Stimulated activated naive CD8-positive, alpha-beta T cell treated with anti-CD3 and anti-CD28 coated beads, Interleukin-15, Interleukin-2, amounts not matched to agents 100 ng/mL and 50 ng/mL, for 24 hours (primary cell): ENCODE data around the gene ZRANB3.
"Not testable (repeated sequence)": the region's sequence is repeated elsewhere in the genome, so short reads cannot be mapped to it uniquely, and the experiment has no call there.

Experiments used
- H3K27ac Mint-ChIP-seq: one replicate; pipeline ENCODE4 v1.8.0; 2021; ENCODE audit warnings: mild to moderate bottlenecking, mixed read lengths
- H3K27me3 Mint-ChIP-seq: one replicate; pipeline ENCODE4 v1.8.0; 2021; ENCODE audit warnings: mixed read lengths
- H3K36me3 Mint-ChIP-seq: one replicate; pipeline ENCODE4 v1.8.0; 2021; ENCODE audit warnings: low read depth, mixed read lengths
- H3K4me1 Mint-ChIP-seq: one replicate; pipeline ENCODE4 v1.8.0; 2021; ENCODE audit warnings: low read depth, mixed read lengths
- H3K4me3 Mint-ChIP-seq: one replicate; pipeline ENCODE4 v1.8.0; 2021; ENCODE audit warnings: mild to moderate bottlenecking, mixed read lengths
- H3K9me3 Mint-ChIP-seq: one replicate; pipeline ENCODE4 v1.8.0; 2021; ENCODE audit warnings: mixed read lengths

Gene ZRANB3

DNA sequence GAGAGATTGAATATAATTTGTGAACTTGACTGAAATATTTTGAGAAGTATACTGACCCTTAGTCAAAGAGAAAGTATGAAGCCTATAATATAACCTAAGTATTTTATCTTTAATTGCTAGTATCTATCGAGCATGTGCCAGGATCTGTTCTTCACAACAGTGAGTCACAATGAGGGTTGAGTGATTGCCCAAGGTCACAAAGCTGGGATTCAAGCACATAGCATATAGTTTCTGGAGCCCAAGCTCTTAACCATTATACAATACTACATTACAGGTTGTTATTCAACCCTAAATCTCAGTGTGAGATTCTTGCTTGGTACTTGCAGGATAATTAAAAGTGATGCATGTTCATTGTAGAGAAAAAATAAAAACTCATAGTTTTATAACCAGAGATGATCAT, 381.8 kb downstream of the ZRANB3 start:
- no peak overlapping the region for H3K4me3 Mint-ChIP-seq
- H3K27me3 Mint-ChIP-seq, result no peaks in the 10 kb centered on the region
- peaks cover 22% of the 10 kb centered on the region for H3K4me1 Mint-ChIP-seq
- no peak overlapping the region for H3K27ac Mint-ChIP-seq
- H3K36me3 Mint-ChIP-seq, result peaks cover 53% of the 10 kb centered on the region
- no peaks in the 10 kb centered on the region for H3K9me3 Mint-ChIP-seq

DNA sequence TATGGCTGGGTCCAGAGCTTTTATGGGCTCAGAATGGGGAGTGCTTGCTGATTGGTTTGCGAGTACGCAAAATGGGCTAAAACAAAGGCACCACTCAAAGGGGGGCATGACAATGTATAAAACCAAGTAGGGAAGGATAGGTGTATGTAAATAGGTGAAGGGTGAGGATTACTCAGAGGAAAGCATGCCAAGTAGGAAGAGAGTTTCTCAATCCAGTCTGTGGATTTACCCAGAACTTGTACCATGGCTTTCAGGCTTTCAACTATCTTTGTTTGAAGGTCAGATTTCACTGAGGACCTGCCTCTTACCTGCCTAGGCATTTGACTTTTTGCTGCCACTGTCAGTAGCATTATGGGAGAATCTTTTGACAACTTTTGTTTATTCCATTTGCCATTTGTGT, 386.7 kb downstream of the ZRANB3 start:
- Mint-ChIP-seq H3K36me3 (peaks cover 66% of the 10 kb centered on the region), H3K27me3 (no peaks in the 10 kb centered on the region), H3K27ac (peak overlapping the region; percentile 37)

GRCh38 chr2:135142323-135142722, 388.7 kb downstream of the ZRANB3 start:
- peaks cover 14% of the 10 kb centered on the region for H3K9me3 Mint-ChIP-seq
- H3K4me1 Mint-ChIP-seq, result no peaks in the 10 kb centered on the region
- peaks cover 74% of the 10 kb centered on the region for H3K36me3 Mint-ChIP-seq
- H3K27me3 Mint-ChIP-seq, result no peaks in the 10 kb centered on the region
- no peak overlapping the region for H3K4me3 Mint-ChIP-seq
- H3K27ac Mint-ChIP-seq, result no peak overlapping the region

More for the DNA sequence above, 386.7 kb downstream of the ZRANB3 start:
- Mint-ChIP-seq H3K9me3 (peaks cover 14% of the 10 kb centered on the region), H3K4me1 (no peaks in the 10 kb centered on the region), H3K4me3 (no peak overlapping the region)

GRCh38 chr2:135140606-135141005, 390.4 kb downstream of the ZRANB3 start:
- Mint-ChIP-seq H3K36me3 (peaks cover 82% of the 10 kb centered on the region), H3K27me3 (no peaks in the 10 kb centered on the region), H3K27ac (no peak overlapping the region), H3K4me1 (no peaks in the 10 kb centered on the region), H3K9me3 (peaks cover 14% of the 10 kb centered on the region), H3K4me3 (no peak overlapping the region)

- peaks cover 66% of the 10 kb centered on the region for H3K36me3 Mint-ChIP-seq
- H3K4me1 Mint-ChIP-seq, result peaks cover 8% of the 10 kb centered on the region
- H3K9me3 Mint-ChIP-seq, result no peaks in the 10 kb centered on the region
- H3K27me3 Mint-ChIP-seq, result no peaks in the 10 kb centered on the region
- no peak overlapping the region for H3K4me3 Mint-ChIP-seq
- H3K27ac Mint-ChIP-seq, result no peak overlapping the region
These were observed 398.7 kb downstream of the ZRANB3 start for GRCh38 chr2:135132314-135132713.

GRCh38 chr2:135130751-135131150, 400.3 kb downstream of the ZRANB3 start:
- no peaks in the 10 kb centered on the region for H3K9me3 Mint-ChIP-seq
- no peak overlapping the region for H3K4me3 Mint-ChIP-seq
- H3K27me3 Mint-ChIP-seq, result no peaks in the 10 kb centered on the region
- H3K4me1 Mint-ChIP-seq, result peaks cover 8% of the 10 kb centered on the region
- H3K36me3 Mint-ChIP-seq, result peaks cover 63% of the 10 kb centered on the region
- no peak overlapping the region for H3K27ac Mint-ChIP-seq

DNA sequence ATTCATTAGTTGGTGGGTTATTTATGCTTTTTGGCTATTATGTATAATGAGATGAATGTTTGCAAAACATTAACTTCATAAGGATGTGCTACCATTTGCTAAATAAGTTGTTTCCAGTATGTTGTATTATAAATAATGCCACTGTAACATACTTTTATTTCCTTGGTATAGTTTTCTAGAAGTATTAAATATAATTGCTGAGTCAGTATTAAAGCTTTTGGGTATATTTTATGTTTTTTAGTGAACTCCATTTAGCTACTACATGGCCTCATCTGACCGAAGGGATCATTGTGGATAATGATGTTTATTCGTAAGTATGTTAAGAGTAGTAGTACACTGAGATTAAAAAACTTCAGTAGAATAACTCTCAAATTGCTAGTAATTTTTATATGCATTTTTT, 405.1 kb downstream of the ZRANB3 start:
- Mint-ChIP-seq H3K36me3 (peaks cover 59% of the 10 kb centered on the region), H3K27ac (no peak overlapping the region), H3K27me3 (no peaks in the 10 kb centered on the region), H3K9me3 (no peaks in the 10 kb centered on the region), H3K4me1 (peaks cover 3% of the 10 kb centered on the region), H3K4me3 (no peak overlapping the region)

- Mint-ChIP-seq H3K36me3 (peaks cover 61% of the 10 kb centered on the region), H3K9me3 (no peaks in the 10 kb centered on the region), H3K4me1 (peaks cover 3% of the 10 kb centered on the region), H3K4me3 (no peak overlapping the region), H3K27me3 (no peaks in the 10 kb centered on the region), H3K27ac (peak overlapping the region; percentile 52)
These were observed 405.8 kb downstream of the ZRANB3 start for GRCh38 chr2:135124924-135125886.

GRCh38 chr2:135121658-135122039, 409.4 kb downstream of the ZRANB3 start:
- H3K27me3 Mint-ChIP-seq, H3K4me1 Mint-ChIP-seq, H3K9me3 Mint-ChIP-seq, H3K4me3 Mint-ChIP-seq, H3K27ac Mint-ChIP-seq: not testable (repeated sequence)
- H3K36me3 Mint-ChIP-seq, result peaks cover 50% of the 10 kb centered on the region

- no peak overlapping the region for H3K27ac Mint-ChIP-seq
- H3K36me3 Mint-ChIP-seq, result peaks cover 47% of the 10 kb centered on the region
- H3K4me1 Mint-ChIP-seq, result peaks cover 7% of the 10 kb centered on the region
- H3K27me3 Mint-ChIP-seq, result no peaks in the 10 kb centered on the region
- H3K9me3 Mint-ChIP-seq, result no peaks in the 10 kb centered on the region
- no peak overlapping the region for H3K4me3 Mint-ChIP-seq
These were observed 409.9 kb downstream of the ZRANB3 start for GRCh38 chr2:135121016-135121657.

DNA sequence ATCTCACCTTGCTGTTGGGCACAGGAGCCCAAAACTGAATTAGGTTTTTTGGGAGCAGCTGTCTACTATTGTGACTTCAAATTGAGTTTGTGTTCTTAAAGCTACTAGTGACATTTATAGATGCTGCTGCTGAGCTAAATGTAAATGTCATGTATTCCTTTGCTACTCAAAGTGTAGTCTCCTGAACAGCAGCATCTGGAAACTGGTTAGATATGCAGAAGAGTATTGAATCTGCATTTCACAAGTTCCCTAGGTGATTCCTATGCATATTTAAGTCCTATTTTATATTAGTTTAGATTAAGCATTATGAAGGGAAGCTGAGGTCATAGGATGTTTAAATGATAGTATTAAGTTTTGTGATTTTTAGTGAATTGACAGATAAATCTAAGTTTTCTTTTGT, 411.4 kb downstream of the ZRANB3 start:
- peaks cover 35% of the 10 kb centered on the region for H3K36me3 Mint-ChIP-seq
- no peaks in the 10 kb centered on the region for H3K9me3 Mint-ChIP-seq
- no peaks in the 10 kb centered on the region for H3K27me3 Mint-ChIP-seq
- no peak overlapping the region for H3K27ac Mint-ChIP-seq
- no peak overlapping the region for H3K4me3 Mint-ChIP-seq
- H3K4me1 Mint-ChIP-seq, result peaks cover 4% of the 10 kb centered on the region

- Mint-ChIP-seq H3K4me3 (no peak overlapping the region), H3K36me3 (peaks cover 23% of the 10 kb centered on the region), H3K9me3 (no peaks in the 10 kb centered on the region), H3K4me1 (no peaks in the 10 kb centered on the region), H3K27me3 (no peaks in the 10 kb centered on the region), H3K27ac (no peak overlapping the region)
These were observed 417.7 kb downstream of the ZRANB3 start for GRCh38 chr2:135113322-135113721.

- not testable (repeated sequence) for H3K4me1 Mint-ChIP-seq, H3K27ac Mint-ChIP-seq, H3K9me3 Mint-ChIP-seq, H3K4me3 Mint-ChIP-seq, H3K27me3 Mint-ChIP-seq
- H3K36me3 Mint-ChIP-seq, result peaks cover 51% of the 10 kb centered on the region
These were observed 425.3 kb downstream of the ZRANB3 start for GRCh38 chr2:135105513-135106316.

- Mint-ChIP-seq H3K27me3 (no peaks in the 10 kb centered on the region), H3K36me3 (peaks cover 59% of the 10 kb centered on the region), H3K27ac (peak overlapping the region; percentile 33), H3K4me1 (peaks cover 8% of the 10 kb centered on the region), H3K9me3 (peaks cover 9% of the 10 kb centered on the region), H3K4me3 (no peak overlapping the region)
These were observed 427.2 kb downstream of the ZRANB3 start for GRCh38 chr2:135103843-135104242.
